Left ventricle myocardium superior (tissue), 1 donor: ENCODE results near the gene CHGA. TPM values are rescaled to one million over a fixed set of nuclear protein-coding genes. Genes with fewer than 3 reads are reported as not detected.

Source experiments
- ATAC-seq: fragments of 200-7000 bp; cut with Tn5 transposase; one replicate; pipeline ENCODE4 v1.9.1; 2020; ENCODE audit warnings: mild to moderate bottlenecking, moderate library complexity
- DNase-seq: peaks from one replicate; pipeline ENCODE4 v3.0.0-alpha.2; 2020
- intact Hi-C: fragments of 100-400 bp; cut with micrococcal nuclease; formaldehyde crosslinking; loops from one replicate; pipeline ENCODE4 v1.11.0; 2022
- total RNA-seq: library from RNA; stranded (reverse); fragmentation: NEBNext Ultra II Directional; extraction: Animal tissue kit (Norgen Biotek cat#: 25700); gene quantifications from one replicate; pipeline ENCODE4 v1.2.1, GENCODE V29; 2021
- donor health status: DM: no; HTN: yes; CAD: no; lungs with severe emphysema.

Gene CHGA
- total RNA-seq, 1 donor from 2014 or later, result not detected

GRCh38 chr14:92954933-92955332 is 32.0 kb downstream of the CHGA start:
- DNase-seq (peak; percentile 43), ATAC-seq (no peak)
- intact Hi-C loops, result no loop called here

GRCh38 chr14:92955381-92955780 is 32.4 kb downstream of the CHGA start:
- peak; percentile 48 for DNase-seq
- ATAC-seq, result peak; percentile 50
- intact Hi-C loops, result no loop called here

DNA sequence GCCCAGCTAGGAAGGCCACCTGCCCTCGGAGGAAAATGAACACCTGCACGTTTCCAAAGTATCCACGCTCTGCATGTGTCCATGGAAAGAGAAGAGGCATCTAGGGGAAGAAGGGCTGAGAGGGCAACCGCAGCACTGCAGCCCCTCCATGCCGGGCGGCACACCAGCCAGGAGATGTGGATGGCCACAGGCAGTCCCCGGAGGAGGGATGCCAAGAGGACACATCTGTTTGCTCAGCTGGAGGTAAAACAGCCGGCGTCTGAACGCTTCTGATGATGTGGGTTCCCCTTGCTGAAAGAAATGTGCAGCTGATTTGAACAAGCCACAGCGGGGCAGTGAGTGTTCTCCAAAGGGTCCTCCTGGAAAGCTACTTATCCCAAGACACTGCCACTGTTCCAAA is 34.0 kb downstream of the CHGA start:
- intact Hi-C loops, result no loop called here
- no peak for ATAC-seq
- DNase-seq, result peak; percentile 9

DNA sequence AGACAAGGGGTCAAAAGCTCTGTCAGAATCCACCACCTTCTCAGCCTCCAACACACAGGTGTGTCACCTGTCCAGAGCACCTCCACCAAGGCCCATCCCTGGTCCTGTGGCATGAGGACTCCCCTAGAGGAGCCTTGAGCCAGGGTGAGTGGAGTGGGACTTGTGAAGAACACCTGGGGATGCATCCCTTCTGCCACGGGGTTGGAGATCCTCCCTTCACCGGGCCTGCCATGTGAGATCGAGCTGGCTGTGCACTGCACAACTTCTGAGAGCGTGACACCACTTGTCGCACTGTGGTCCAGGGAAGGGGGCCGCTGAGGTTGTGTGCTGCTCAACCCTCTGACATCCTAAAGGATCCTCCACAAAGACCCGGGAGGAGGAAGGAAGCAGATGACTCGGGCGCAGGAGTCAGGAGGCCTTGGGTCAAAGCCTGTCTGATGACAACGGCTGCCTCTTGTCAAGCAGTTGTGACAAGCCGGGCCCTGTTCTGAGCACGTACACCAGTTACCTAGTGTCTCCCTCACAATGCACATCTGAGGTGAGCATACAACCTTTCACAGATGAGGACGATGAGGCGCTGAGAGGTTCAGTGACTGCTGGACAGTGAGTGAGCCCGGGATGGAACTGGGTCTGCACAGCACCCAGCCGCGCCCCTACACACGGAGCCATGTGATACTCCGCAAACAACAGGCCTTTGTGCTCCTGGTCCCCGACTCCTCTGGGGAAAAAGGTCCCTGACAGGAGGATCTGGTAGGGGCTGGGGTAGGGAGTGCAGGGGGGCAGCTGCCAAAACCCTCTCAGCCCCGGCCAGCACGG is 35.6 kb downstream of the CHGA start:
- intact Hi-C loops, result no loop called here

DNA sequence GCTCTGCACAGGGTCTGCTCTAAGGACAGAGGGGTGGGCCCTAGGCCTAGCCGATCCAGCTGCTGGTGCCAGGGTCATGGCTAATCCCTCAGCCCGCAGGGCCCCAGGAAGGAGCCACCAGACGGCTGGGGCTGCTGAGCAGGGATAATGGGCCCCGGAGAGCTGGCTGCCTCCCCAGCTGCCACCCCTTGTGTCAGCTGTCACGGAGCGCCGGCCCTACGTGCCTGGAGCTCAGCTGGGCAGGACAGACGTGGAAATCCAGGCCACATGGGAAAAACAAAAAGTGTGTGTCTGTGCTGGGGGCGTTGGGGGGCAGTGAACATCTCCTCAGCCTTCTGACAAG is 36.2 kb downstream of the CHGA start:
- DNase-seq (peak; percentile 70), ATAC-seq (peak; percentile 57)
- intact Hi-C loops, result no loop called here

More for the DNA sequence above, 35.6 kb downstream of the CHGA start:
- DNase-seq (peak; percentile 29), ATAC-seq (no peak)

DNA sequence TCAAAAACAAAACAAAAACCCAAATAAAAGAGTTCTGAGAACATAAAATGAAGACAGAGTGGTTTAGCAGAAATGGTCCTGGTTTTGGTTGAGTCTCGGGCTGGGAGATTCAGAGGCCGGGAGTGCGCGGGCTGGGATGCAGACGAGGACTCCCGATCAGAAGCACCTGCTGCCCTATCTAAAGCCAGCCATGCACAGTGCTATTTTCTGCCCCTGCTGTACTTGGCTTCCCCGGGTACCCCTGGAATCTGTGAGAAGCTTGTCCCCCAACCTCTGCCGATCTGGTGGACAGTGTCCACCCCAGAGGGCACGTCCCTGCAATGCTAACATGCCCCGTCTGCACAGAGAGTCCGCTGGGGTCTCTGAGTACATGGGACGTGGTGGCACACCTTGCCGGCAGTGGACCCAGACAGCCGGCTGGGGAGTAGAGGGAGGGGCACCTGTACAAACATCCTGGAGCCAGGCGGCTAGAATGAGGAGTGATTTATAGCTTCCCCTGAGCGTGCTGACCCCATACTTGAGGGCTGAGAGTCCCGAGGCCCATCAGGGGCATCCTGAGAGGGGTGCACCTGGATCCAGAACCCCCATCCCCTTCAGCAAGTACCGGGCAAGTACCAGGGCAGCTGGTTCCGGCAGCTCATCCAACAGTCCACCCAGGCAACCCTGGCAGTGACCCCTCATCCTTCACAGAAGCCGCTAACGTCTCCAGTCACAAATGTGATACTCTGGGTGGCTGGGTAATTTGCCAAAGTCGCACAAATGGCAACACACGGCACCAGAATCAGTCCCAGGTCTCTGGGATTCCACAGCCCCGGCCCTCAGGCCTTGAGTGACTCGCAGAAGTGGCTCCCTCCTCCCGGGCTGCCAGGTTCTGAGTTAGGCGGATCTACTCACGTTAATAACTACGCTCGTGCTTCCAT is 37.1 kb downstream of the CHGA start:
- intact Hi-C loops, result no loop called here
- ATAC-seq, result peak; percentile 4
- DNase-seq, result peak; percentile 22

GRCh38 chr14:92960706-92961566 is 38.0 kb downstream of the CHGA start:
- peak; percentile 38 for DNase-seq
- intact Hi-C loops, result no loop called here

GRCh38 chr14:92961567-92961855 is 38.6 kb downstream of the CHGA start:
- intact Hi-C loops, result no loop called here
- DNase-seq, result peak; percentile 13
- ATAC-seq, result no peak

More at GRCh38 chr14:92960706-92961566, 38.0 kb downstream of the CHGA start:
- ATAC-seq, result no peak

DNA sequence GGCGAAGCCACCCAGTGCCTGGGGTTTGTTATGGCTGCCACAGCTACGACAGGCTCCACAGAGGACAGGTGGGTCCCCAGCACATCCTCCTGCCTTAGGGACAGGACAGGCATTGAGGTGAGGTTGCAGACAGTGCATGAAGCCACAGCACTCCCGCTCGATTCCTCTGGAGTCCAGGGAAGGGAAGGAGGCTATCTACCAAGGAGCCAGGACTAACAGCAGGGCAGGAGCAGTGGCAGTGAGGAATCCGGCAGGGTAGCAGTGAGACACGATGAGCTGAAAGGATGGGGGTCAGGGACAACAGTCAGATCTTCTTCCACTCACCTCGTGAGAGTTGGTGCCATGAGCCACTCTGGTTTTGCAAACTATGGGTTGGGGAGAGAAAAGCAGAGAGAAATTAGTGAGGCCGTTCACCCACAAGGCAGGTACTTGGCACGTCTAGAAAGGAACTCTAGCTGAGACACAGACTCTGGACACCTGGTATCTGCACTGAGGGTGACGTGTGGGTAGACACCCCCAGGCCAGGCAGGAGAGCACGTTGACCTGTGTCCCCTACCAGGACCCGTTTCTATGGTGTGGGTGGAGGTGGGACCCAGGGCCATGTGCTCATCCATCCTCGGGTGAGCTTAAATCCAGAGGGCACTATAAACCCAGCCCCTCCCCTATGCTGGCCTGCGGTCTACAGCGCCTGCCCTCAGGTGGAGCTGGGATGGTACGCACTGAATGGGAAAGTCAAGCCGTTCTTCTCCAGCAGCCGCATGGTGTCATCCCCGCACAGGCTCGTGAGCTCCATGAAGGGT is 39.3 kb downstream of the CHGA start:
- ATAC-seq (no peak), DNase-seq (peak; percentile 23)
- intact Hi-C loops, result no loop called here

DNA sequence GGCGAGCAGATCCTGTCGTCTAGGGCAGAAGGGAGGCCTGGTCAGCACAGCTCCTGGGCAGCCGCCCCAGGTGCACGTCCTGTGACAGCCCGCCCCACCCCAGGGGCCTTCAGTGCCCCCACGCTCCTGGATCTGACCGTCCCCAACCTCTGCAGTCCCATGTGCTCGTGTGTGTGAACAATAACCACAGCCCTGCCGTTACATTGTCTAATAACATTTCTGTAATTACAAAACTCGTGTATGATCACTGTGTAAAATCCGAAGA is 39.8 kb downstream of the CHGA start:
- DNase-seq, result no peak
- ATAC-seq, result no peak
- intact Hi-C loops, result no loop called here

DNA sequence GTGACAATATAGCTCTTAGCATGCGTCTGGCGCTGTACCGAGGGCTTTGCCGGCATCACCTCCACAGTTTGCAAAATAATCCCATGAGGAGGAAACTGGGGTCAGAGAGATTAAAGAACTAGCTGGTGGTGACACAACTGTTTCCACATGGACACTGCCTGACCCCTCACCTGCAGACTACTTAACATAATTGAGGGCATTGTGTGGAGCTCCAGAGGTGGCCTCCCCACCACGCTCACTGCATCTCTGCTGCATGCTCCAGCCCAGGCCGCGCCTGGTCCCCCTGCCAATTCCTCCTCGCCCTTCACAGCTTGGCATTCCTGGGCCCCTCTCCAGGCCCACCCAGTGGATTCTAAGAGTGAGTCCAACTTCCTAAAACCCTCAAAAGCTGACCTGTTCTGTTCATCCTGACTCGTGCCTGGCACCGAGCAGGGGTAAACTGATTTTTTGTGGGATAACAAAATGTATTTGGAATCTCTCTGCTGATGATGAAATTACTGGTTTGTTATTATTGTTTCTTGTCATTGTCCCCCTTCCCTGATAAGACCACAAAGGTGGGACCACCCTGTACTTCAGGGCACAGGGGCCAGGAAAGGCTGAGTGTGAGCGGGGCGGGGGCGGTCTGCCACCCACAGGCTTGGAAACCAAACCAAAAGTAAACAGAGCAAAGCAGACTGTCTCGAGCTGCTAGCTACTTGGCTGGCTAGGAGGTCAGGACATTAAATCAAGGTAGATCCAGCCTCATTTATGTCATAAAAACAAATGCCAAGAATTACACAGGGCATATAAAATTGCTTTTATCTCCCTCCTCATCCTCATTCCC is 40.6 kb downstream of the CHGA start:
- DNase-seq, result peak; percentile 49
- peak; percentile 25 for ATAC-seq
- intact Hi-C loops, result no loop called here

DNA sequence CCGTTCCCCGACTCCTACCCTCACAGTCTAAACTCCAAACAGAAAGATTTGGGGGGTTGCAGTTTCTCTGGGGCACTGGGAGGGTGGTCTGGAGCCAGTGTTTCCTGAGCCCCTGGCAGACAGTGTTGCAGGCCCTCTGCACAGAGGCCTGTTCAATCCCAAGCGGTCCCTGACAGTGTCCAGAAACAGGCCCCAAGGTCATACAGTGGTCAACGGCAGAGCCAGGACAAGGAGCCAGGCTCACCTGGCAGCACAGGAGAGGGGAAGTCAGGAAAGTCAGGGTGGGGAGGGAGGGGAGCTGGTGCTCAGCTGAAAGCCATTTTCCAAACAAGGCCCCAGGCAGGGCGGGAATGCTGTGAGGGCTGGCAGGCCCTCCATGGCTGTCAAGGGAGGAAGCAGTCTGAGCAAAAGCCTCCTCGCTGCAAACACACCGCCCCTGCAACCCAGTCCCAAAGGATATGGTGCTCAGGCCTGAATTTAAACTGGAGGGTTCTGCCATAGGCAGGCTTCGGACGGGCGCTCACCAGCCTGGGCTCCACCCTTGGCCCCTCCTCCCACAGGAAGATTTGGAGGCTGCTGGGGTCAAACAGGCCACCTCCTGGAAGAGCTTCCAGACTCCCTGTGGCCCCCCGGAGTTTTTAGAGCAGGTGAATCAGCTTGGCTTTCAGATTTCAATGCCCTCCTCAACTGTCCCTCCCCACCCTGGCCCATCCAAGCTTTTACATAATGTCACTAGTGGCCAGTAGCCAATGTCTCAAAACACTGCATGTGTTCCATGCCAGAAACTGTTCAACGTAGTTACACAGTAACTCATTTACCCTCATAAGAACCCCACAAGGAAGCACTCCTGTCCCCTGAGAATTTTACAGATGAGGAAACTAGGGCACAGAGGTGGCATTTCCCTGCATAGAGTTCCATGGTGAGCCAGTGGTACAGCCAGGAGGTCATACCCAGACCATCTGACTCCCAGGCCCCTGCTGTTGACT is 41.5 kb downstream of the CHGA start:
- DNase-seq, result peak; percentile 38
- ATAC-seq, result peak; percentile 75
- intact Hi-C loops, result no loop called here

- no peak for ATAC-seq
- intact Hi-C loops, result no loop called here
- no peak for DNase-seq
Observed at GRCh38 chr14:92965281-92965680, 42.3 kb downstream of the CHGA start.

DNA sequence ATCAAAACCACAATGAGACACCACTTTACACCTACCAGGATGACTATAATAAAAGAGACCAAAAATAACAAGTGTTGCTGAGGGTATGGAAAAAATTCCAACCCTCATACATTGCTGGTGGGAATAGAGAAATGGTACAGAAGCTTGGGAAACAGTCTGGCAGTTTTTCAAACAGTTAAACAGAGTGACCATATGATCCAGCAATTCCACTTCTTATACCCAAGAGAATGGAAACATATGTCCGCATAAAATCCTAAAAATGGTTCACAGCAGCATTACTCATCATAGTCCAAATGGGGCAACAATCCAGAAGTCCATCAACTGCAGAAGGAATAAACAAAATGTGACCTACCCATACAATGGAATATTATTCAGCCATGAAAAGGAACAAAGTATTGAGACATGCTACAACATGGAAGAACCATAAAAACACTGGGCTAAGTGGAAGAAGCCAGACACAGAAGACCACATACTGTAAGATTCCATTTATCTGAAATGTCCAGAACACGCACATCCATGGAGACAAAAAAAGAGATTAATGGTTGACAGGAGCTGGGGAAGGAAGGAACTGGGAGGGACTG is 44.5 kb downstream of the CHGA start:
- DNase-seq, result no peak
- ATAC-seq, result no peak
- intact Hi-C loops, result no loop called here

GRCh38 chr14:92968291-92969020 is 45.5 kb downstream of the CHGA start:
- ATAC-seq, result no peak
- intact Hi-C loops, result no loop called here
- DNase-seq, result no peak

DNA sequence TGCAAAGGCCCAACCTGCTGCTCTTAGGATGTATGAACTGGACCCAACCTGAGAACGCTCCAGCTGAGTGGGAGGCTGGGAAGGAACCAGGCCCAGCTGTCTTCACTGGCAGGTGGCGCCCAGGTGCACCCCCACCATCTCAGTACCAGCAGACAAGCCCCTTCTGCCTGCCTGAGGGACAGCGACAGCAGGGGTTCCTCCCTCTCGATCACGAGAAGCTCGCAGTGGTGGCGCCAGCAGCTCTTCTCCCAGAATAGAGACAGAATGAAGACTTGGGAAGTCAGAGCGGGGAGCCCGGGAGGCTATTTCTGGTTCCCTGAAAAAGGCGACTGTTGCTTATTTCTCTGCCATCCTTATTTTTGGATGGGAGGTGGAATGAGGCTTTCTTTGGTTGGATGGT is 46.5 kb downstream of the CHGA start:
- DNase-seq, result no peak
- intact Hi-C loops, result no loop called here
- no peak for ATAC-seq
